LNCAP (cell line): Measurements from ENCODE around the gene PDXK.

Experiments used
- TF ChIP-seq, protein P1 (sequence below): fragments of 450-650 bp; IDR thresholded peaks from 2 replicates; pipeline ENCODE4 v1.5.1; 2017; ENCODE audit warnings: mild to moderate bottlenecking

The PDXK gene

DNA sequence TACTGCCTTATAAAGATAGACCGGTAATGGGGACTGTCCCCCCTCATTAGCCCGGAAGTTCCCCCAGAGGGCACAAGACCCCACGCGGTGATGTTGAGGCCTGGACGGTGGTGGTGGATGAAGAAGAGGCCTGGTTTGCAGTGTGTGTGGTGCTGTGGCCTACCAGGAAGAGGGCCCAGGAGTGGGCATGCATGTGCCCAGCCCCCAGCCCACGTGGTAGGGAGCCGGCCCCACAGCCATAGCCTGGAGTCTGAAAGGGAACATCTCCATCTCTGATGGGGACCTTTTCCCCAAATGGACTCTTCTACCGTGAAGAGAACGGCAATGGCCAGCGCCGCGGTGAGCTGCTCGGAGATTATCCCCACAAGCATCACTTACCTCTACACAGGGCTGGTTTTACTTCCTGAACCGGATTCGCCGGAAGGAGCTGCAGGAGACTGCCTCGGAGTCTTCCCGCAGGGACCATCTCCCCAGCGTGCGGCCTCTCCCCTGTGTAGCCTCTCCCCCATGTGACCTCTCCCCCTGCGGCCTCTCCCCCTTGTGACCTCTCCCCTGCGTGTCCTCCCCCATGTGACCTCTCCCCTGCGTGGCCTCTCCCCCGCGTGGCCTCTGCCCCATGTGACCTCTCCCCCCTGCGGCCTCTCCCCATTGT is 91.0 kb downstream of the PDXK start:
- TF ChIP-seq, protein P1, sequence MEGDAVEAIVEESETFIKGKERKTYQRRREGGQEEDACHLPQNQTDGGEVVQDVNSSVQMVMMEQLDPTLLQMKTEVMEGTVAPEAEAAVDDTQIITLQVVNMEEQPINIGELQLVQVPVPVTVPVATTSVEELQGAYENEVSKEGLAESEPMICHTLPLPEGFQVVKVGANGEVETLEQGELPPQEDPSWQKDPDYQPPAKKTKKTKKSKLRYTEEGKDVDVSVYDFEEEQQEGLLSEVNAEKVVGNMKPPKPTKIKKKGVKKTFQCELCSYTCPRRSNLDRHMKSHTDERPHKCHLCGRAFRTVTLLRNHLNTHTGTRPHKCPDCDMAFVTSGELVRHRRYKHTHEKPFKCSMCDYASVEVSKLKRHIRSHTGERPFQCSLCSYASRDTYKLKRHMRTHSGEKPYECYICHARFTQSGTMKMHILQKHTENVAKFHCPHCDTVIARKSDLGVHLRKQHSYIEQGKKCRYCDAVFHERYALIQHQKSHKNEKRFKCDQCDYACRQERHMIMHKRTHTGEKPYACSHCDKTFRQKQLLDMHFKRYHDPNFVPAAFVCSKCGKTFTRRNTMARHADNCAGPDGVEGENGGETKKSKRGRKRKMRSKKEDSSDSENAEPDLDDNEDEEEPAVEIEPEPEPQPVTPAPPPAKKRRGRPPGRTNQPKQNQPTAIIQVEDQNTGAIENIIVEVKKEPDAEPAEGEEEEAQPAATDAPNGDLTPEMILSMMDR: no peak

- TF ChIP-seq, protein P1: peak; percentile 95
These were observed 91.8 kb downstream of the PDXK start for GRCh38 chr21:43810505-43811261.

DNA sequence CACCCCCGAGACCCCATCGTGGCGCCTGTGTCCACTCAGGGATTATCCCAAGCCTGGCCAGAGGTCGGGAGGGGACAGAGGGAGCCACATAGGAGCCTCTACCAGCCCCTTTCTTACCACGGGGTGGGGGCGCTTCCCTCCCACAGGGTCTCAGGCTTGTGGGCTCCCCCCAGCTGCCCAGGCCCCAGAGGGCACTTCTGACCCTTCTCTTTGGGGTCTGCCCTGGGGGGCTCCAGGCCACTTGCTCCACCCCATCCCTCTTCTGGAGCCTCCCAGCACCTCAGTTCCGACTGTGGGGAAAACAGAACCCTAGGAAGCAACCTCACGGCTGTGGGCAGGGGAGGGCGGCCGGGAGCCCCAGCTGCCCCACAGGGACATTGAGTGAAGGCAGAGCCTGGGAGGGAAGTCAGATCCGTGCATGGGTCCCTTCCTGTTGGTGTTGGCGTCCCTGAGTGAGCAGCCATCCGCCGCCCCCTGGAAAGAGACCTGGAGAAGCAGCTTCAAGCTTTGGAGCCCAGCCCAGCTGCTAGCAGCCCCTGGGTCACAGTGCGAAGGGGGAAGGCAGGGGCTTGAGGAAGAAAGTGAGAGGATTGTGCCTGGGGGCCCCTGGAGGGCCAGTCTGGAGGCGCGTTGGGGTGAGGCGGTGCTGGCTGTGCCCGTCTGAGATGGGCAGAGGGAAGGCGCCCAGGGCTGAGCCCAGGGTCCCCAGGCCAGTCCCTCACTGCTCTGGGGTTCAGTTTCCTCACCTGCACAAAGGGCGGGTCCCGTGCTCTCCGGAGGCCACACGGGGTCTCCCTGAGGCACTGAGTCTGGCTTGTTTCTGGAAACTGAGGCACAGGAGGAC is 92.6 kb downstream of the PDXK start:
- TF ChIP-seq, protein P1: no peak
